HCT116 (cell line): ENCODE data around the gene GNG7. TPM values are rescaled to one million over a fixed set of nuclear protein-coding genes. Genes with fewer than 3 reads are reported as not detected.

Experiments
- ATAC-seq: fragments of 200-7000 bp; cut with Tn5 transposase; 2 replicates; pipeline ENCODE4 v1.9.1; 2020; ENCODE audit warnings: mild to moderate bottlenecking, moderate library complexity
- BruUV-seq: library from RNA; stranded (reverse); fragments of 400-500 nt; replicated peaks from 2 replicates; lab custom pipeline; 2021; lab: Mats Ljungman, UMichigan
- CTCF ChIA-PET: fragments of 300-600 bp; sonication (Branson Sonifier 250); formaldehyde crosslinking; loops from one replicate; lab custom pipeline; 2021; ENCODE audit warnings: antibody characterized with exemption; lab: Charles Lee
- POLR2A ChIA-PET: fragments of 300-600, 350-600 bp; sonication (Branson Sonifier 250); formaldehyde crosslinking; loops from one replicate; lab custom pipeline; 2021; ENCODE audit warnings: antibody characterized with exemption; lab: Charles Lee
- RAD21 ChIA-PET, 2 experiments: fragments of 300-600 bp; sonication (Branson Sonifier 250); formaldehyde crosslinking; loops; one replicate each; lab custom pipeline; 2023; ENCODE audit warnings: low total read pairs in 2 of 2; ENCODE audit not compliant: uncharacterized antibody in 2 of 2, unreplicated experiment in 2 of 2, low non-redundant PET in 1 of 2; lab: Charles Lee
- DNase-seq: peaks from one replicate; pipeline ENCODE4 v3.0.0-alpha.2; 2010; ENCODE audit warnings: low read depth, low spot score
- H2AFZ ChIP-seq: fragments of 200-600 bp; shearing (Covaris generic), sonication (generic); 2 replicates; pipeline ENCODE4 v1.6.1; 2017; ENCODE audit warnings: low read depth, mixed run types, mixed read lengths, antibody characterized with exemption, low read length; ENCODE audit not compliant: poor library complexity, severe bottlenecking
- H3K27ac ChIP-seq: 2 replicates; pipeline ENCODE4 v1.5.1; 2012; ENCODE audit warnings: low read depth, low read length
- H3K27me3 ChIP-seq: fragments of 200-600 bp; sonication (generic); 2 replicates; pipeline ENCODE4 v1.6.1; 2016; ENCODE audit warnings: mixed run types, low read length, mixed read lengths; ENCODE audit not compliant: insufficient read depth
- H3K36me3 ChIP-seq, 2 experiments: fragments of 200-500 bp in 1 of 2; fragments of 200-600 bp in 1 of 2; sonication (Bioruptor generic) in 1 of 2; sonication (generic) in 1 of 2; 2 replicates each; pipeline versions ENCODE4 v1.5.1 to v1.6.1; 2014 to 2016; ENCODE audit warnings: low read length in 2 of 2, inconsistent platforms in 1 of 2, mixed read lengths in 1 of 2, mixed run types in 1 of 2; ENCODE audit not compliant: insufficient read depth in 2 of 2, control insufficient read depth in 1 of 2
- H3K4me1 ChIP-seq, 2 experiments: fragments of 200-600 bp in 1 of 2; sonication (generic) in 1 of 2; 2 replicates each; pipeline versions ENCODE4 v1.5.1 to v1.6.1; 2012 to 2017; ENCODE audit warnings: low read length in 2 of 2, inconsistent platforms in 1 of 2, mild to moderate bottlenecking in 1 of 2, mixed read lengths in 1 of 2, mixed run types in 1 of 2, moderate library complexity in 1 of 2; ENCODE audit not compliant: insufficient read depth in 2 of 2, control insufficient read depth in 1 of 2
- H3K4me2 ChIP-seq: fragments of 200-600 bp; sonication (generic); 2 replicates; pipeline ENCODE4 v1.6.1; 2017; ENCODE audit warnings: mixed run types, low read length, mixed read lengths
- H3K4me3 ChIP-seq, 2 experiments: fragments of 200-600 bp in 1 of 2; sonication (generic) in 1 of 2; replicated peaks in 1 of 2; 2 replicates each; pipeline ENCODE4 v1.5.1; 2011 to 2016; ENCODE audit warnings: low read length in 2 of 2, control low read depth in 1 of 2, low read depth in 1 of 2, mild to moderate bottlenecking in 1 of 2, mixed read lengths in 1 of 2, mixed run types in 1 of 2
- H3K79me2 ChIP-seq: fragments of 200-600 bp; sonication (generic); 2 replicates; pipeline ENCODE4 v1.6.1; 2017; ENCODE audit warnings: mild to moderate bottlenecking, mixed run types, low read length, moderate library complexity, mixed read lengths; ENCODE audit not compliant: insufficient read depth
- H3K9ac ChIP-seq: fragments of 200-600 bp; sonication (generic); 2 replicates; pipeline ENCODE4 v1.6.1; 2016; ENCODE audit warnings: low read length, mixed read lengths
- H3K9me2 ChIP-seq: fragments of 200-600 bp; sonication (generic), shearing (Covaris generic); 2 replicates; pipeline ENCODE4 v1.6.1; 2017; ENCODE audit warnings: mixed run types, mild to moderate bottlenecking, moderate library complexity; ENCODE audit not compliant: insufficient read depth
- H3K9me3 ChIP-seq, 2 experiments: fragments of 200-500 bp in 1 of 2; fragments of 200-600 bp in 1 of 2; sonication (Bioruptor generic) in 1 of 2; sonication (generic) in 1 of 2; 2 replicates each; pipeline ENCODE4 v1.6.1; 2014 to 2017; ENCODE audit warnings: low read length in 2 of 2, mixed read lengths in 2 of 2, inconsistent platforms in 1 of 2, low read depth in 1 of 2, mild to moderate bottlenecking in 1 of 2, mixed run types in 1 of 2, moderate library complexity in 1 of 2; ENCODE audit not compliant: control insufficient read depth in 1 of 2, insufficient read depth in 1 of 2
- H4K20me1 ChIP-seq: fragments of 200-600 bp; sonication (generic), shearing (Covaris generic); 2 replicates; pipeline ENCODE4 v1.6.1; 2017; ENCODE audit warnings: mixed run types, mild to moderate bottlenecking, moderate library complexity; ENCODE audit not compliant: insufficient read depth
- ATF3 ChIP-seq: IDR thresholded peaks from 2 replicates; pipeline ENCODE4 v1.6.1; 2012
- CBX3 ChIP-seq: IDR thresholded peaks from 2 replicates; pipeline ENCODE4 v1.6.1; 2012; ENCODE audit warnings: low read depth
- EGR1 ChIP-seq: IDR thresholded peaks from 2 replicates; pipeline ENCODE4 v1.6.1; 2012; ENCODE audit warnings: low read depth
- ELF1 ChIP-seq: IDR thresholded peaks from 2 replicates; pipeline ENCODE4 v1.6.1; 2012; ENCODE audit warnings: low read depth, borderline replicate concordance
- EZH2phosphoT487 ChIP-seq: fragments of 200-600 bp; IDR thresholded peaks from 2 replicates; pipeline ENCODE4 v1.6.1; 2018; ENCODE audit warnings: antibody characterized with exemption, borderline replicate concordance
- JUND ChIP-seq: IDR thresholded peaks from 2 replicates; pipeline ENCODE4 v1.6.1; 2012
- POLR2AphosphoS5 ChIP-seq: IDR thresholded peaks from 2 replicates; pipeline ENCODE4 v1.6.1; 2011; ENCODE audit warnings: mild to moderate bottlenecking, low read depth, low read length, moderate library complexity
- SIN3A ChIP-seq: IDR thresholded peaks from 2 replicates; pipeline ENCODE4 v1.6.1; 2012; ENCODE audit warnings: low read depth
- SRF ChIP-seq: IDR thresholded peaks from 2 replicates; pipeline ENCODE4 v1.6.1; 2012; ENCODE audit warnings: low read depth
- ZBTB33 ChIP-seq: IDR thresholded peaks from 2 replicates; pipeline ENCODE4 v1.6.1; 2011; ENCODE audit warnings: mild to moderate bottlenecking, low read length, moderate library complexity; ENCODE audit not compliant: insufficient replicate concordance; ENCODE audit errors: extremely low read depth
- ZFX ChIP-seq: fragments of 450-650 bp; IDR thresholded peaks from 2 replicates; pipeline ENCODE4 v1.6.1; 2017
- ZNF274 ChIP-seq: fragments of 200-500 bp; sonication (Bioruptor generic); IDR thresholded peaks from 2 replicates; pipeline ENCODE4 v1.6.1; 2014; ENCODE audit warnings: mild to moderate bottlenecking, low read depth, low read length, inconsistent platforms
- intact Hi-C: fragments of 100-400 bp; cut with micrococcal nuclease; formaldehyde crosslinking; loops from 2 replicates; pipeline ENCODE4 v1.10.0; 2022
- total RNA-seq: library from RNA; stranded (reverse); gene quantifications from one replicate; pipeline ENCODE4 v1.2.1, GENCODE V29; 2021; ENCODE audit not compliant: unreplicated experiment

Gene GNG7
- total RNA-seq, 1 experiment from 2014 or later = 11.3 TPM

- Histone ChIP-seq H3K9me3 (no peaks in the 10 kb centered on the region; a peak in 1 of 4 replicates), H3K79me2 (no peaks in the 10 kb centered on the region), H3K9me2 (no peaks in the 10 kb centered on the region), H3K9ac (no peak overlapping the region), H3K4me2 (no peak overlapping the region), H3K27ac (no peak overlapping the region), H3K4me3 (no peak overlapping the region), H3K27me3 (no peaks in the 10 kb centered on the region), H2AFZ (no peak overlapping the region), H4K20me1 (no peaks in the 10 kb centered on the region), H3K4me1 (peaks cover 27 to 54% of the 10 kb centered on the region in 2 experiments), H3K36me3 (no peaks in the 10 kb centered on the region)
- ChIA-PET CTCF (no interaction called here), RAD21 (no interaction called here), POLR2A (interaction anchor here (0.6 kb wide), 1 partner anchor 8 kb away, joined by 3 read pairs; no protein-coding TSS in a partner anchor)
- ATAC-seq (no peak), DNase-seq (no peak)
- intact Hi-C loops = no loop called here
- BruUV-seq = no TSS peak
- TF ChIP-seq ELF1 (no peak), ZBTB33 (no peak), ZNF274 (no peak), POLR2AphosphoS5 (no peak), ATF3 (no peak), CBX3 (no peak), JUND (no peak), SRF (no peak), SIN3A (no peak), EGR1 (no peak), EZH2phosphoT487 (no peak), ZFX (no peak)
- TF ChIP-seq, all 23 proteins: peak for 0
These were observed 151.2 kb downstream of the GNG7 start for GRCh38 chr19:2551172-2551863.
